Measurements from ENCODE around the gene ERICH6B.
"Not testable (repeated sequence)": the region's sequence is repeated elsewhere in the genome, so short reads cannot be mapped to it uniquely, and the experiment has no call there.

- not testable (repeated sequence) for TF ChIP-seq EZH2phosphoT487 (IDR thresholded peaks at IDR 0.05; ENCODE audit: insufficient read depth, low read depth); EZH2 (IDR thresholded peaks at IDR 0.05; ENCODE audit: insufficient read depth, poor library complexity, severe bottlenecking)
Measured at GRCh38 chr13:45662903-45663302, 47.4 kb upstream of the ERICH6B start.
